ENCODE measurements around the gene AKAP6. TPM values are rescaled to one million over a fixed set of nuclear protein-coding genes. Genes with fewer than 3 reads are reported as not detected.

Gene AKAP6
- total RNA-seq, 1 experiment from 2014 or later: 1.1 TPM

DNA sequence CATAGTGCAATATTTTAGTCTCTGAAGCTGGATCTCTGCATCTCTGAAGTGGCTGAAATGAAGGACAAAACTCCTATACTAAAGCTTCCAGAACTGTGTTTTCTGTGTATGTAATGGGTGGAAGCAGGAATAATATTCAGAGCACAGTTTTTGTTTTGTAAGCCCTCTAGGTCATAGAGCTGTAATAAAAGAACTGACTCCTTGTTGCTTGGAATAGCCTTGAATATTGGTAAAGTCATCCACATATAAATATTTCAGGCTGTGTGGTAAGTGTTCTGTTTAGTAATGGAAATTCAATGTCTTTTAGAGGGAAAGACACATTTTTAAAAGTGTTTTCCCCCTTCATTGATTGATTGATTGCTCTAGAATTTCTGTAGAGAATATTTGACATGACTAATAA, 18.2 kb upstream of the AKAP6 start:
- Histone ChIP-seq H3K4me2 (ENCODE audit: insufficient read depth, insufficient read length, low read length) (no peak overlapping the region), H2BK120ac (ENCODE audit: low read depth, low read length, poor library complexity, severe bottlenecking) (no peak overlapping the region), H3K23me2 (ENCODE audit: insufficient read length, low read depth, low read length, poor library complexity, severe bottlenecking) (no peaks in the 10 kb centered on the region), H2AK5ac (ENCODE audit: insufficient read length, low read length) (no peak overlapping the region), H3K9me3 (ENCODE audit: control insufficient read depth, low read depth, low read length) (no peaks in the 10 kb centered on the region), H3T11ph (ENCODE audit: low read length) (no peak overlapping the region), H3K79me1 (ENCODE audit: insufficient read depth, low read depth, low read length, poor library complexity, severe bottlenecking) (no peaks in the 10 kb centered on the region), H3K18ac (ENCODE audit: insufficient read length, low read depth, low read length) (no peak overlapping the region), H3K4ac (ENCODE audit: low read depth, low read length) (no peak overlapping the region), H3K9ac (ENCODE audit: extremely low read depth, insufficient read length, low read length) (no peak overlapping the region), H3K79me2 (ENCODE audit: insufficient read depth, low read length) (no peaks in the 10 kb centered on the region), H3K4me1 (ENCODE audit: insufficient read depth, low read length) (no peaks in the 10 kb centered on the region), H4K20me1 (ENCODE audit: control insufficient read depth, insufficient read depth, insufficient read length) (no peaks in the 10 kb centered on the region), H2BK15ac (ENCODE audit: low read depth, low read length) (no peak overlapping the region), H2BK20ac (ENCODE audit: low read depth, low read length, poor library complexity, severe bottlenecking) (no peak overlapping the region), H3K27ac (ENCODE audit: insufficient read length, low read depth, low read length) (no peak overlapping the region), H4K8ac (replicated peaks; ENCODE audit: insufficient read length, low read depth, low read length) (no peak overlapping the region), H3K23ac (ENCODE audit: insufficient read length, low read depth, low read length) (no peak overlapping the region), H3K27me3 (ENCODE audit: insufficient read depth, low read length) (no peaks in the 10 kb centered on the region), H2AFZ (ENCODE audit: low read length) (no peak overlapping the region), H3K14ac (ENCODE audit: insufficient read depth, low read length) (no peak overlapping the region), H3K56ac (ENCODE audit: insufficient read length, low read depth, low read length) (no peak overlapping the region), H4K91ac (ENCODE audit: insufficient read length, low read depth, low read length) (no peak overlapping the region), H2BK12ac (ENCODE audit: insufficient read length, low read depth, low read length) (no peak overlapping the region), H4K5ac (ENCODE audit: insufficient read length, low read depth, low read length) (no peak overlapping the region), H2BK5ac (ENCODE audit: insufficient read length, low read length) (no peak overlapping the region)
- H3K9me3 Mint-ChIP-seq: no peaks in the 10 kb centered on the region
- DNase-seq: no peak
- no peaks in the 10 kb centered on the region for H3K4me1 Mint-ChIP-seq
- no peak overlapping the region for H3K27ac Mint-ChIP-seq
- TF ChIP-seq, protein P1, sequence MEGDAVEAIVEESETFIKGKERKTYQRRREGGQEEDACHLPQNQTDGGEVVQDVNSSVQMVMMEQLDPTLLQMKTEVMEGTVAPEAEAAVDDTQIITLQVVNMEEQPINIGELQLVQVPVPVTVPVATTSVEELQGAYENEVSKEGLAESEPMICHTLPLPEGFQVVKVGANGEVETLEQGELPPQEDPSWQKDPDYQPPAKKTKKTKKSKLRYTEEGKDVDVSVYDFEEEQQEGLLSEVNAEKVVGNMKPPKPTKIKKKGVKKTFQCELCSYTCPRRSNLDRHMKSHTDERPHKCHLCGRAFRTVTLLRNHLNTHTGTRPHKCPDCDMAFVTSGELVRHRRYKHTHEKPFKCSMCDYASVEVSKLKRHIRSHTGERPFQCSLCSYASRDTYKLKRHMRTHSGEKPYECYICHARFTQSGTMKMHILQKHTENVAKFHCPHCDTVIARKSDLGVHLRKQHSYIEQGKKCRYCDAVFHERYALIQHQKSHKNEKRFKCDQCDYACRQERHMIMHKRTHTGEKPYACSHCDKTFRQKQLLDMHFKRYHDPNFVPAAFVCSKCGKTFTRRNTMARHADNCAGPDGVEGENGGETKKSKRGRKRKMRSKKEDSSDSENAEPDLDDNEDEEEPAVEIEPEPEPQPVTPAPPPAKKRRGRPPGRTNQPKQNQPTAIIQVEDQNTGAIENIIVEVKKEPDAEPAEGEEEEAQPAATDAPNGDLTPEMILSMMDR (conservative IDR thresholded peaks at IDR 0.05): no peak
- no peaks in the 10 kb centered on the region for H3K36me3 Mint-ChIP-seq (ENCODE audit: insufficient read depth in 1 of 3, low read depth in 3 of 3)
- no peak overlapping the region for H3K4me3 Mint-ChIP-seq
- H3K27me3 Mint-ChIP-seq (ENCODE audit: low read depth): no peaks in the 10 kb centered on the region

Measured in H9 (cell line).